HFFc6 (cell line): Measurements from ENCODE around the gene ACOX1. TPM values are rescaled to one million over a fixed set of nuclear protein-coding genes. Genes with fewer than 3 reads are reported as not detected.

Experiments
- DNase-seq: peaks from one replicate; pipeline ENCODE4 v3.0.0-alpha.2; 2018
- H3K27ac Mint-ChIP-seq: 2 replicates; pipeline ENCODE4 v1.8.0; 2020; ENCODE audit warnings: mild to moderate bottlenecking, mixed read lengths
- H3K27me3 Mint-ChIP-seq: 2 replicates; pipeline ENCODE4 v1.8.0; 2021; ENCODE audit warnings: mild to moderate bottlenecking, moderate library complexity, mixed read lengths; ENCODE audit not compliant: insufficient read depth
- H3K36me3 Mint-ChIP-seq: 2 replicates; pipeline ENCODE4 v1.8.0; 2021; ENCODE audit warnings: low read depth, mixed read lengths
- H3K4me1 Mint-ChIP-seq: 2 replicates; pipeline ENCODE4 v1.8.0; 2020; ENCODE audit warnings: low read depth, mixed read lengths
- H3K4me3 Mint-ChIP-seq: 2 replicates; pipeline ENCODE4 v1.8.0; 2020; ENCODE audit warnings: mild to moderate bottlenecking, moderate library complexity, mixed read lengths
- H3K9me3 Mint-ChIP-seq: 2 replicates; pipeline ENCODE4 v1.8.0; 2020; ENCODE audit warnings: mild to moderate bottlenecking, mixed read lengths
- total RNA-seq, 6 experiments: library from RNA; stranded (reverse); fragmentation: NEBNext Ultra II Directional; extraction: Animal tissue kit (Norgen Biotek cat#: 25700); gene quantifications; 2 replicates in 1 of 6; 3 replicates in 5 of 6; pipeline ENCODE4 v1.2.3, GENCODE V29; 2021
- TF ChIP-seq, protein P1 (sequence below): fragments of 200-600 bp; sonication (generic); IDR thresholded peaks from 2 replicates; pipeline ENCODE4 v1.5.0; 2021; ENCODE audit warnings: antibody characterized with exemption, mild to moderate bottlenecking

The ACOX1 gene
- total RNA-seq, 6 experiments from 2014 or later, result 40.4 to 47.2 (median 44.5) TPM

DNA sequence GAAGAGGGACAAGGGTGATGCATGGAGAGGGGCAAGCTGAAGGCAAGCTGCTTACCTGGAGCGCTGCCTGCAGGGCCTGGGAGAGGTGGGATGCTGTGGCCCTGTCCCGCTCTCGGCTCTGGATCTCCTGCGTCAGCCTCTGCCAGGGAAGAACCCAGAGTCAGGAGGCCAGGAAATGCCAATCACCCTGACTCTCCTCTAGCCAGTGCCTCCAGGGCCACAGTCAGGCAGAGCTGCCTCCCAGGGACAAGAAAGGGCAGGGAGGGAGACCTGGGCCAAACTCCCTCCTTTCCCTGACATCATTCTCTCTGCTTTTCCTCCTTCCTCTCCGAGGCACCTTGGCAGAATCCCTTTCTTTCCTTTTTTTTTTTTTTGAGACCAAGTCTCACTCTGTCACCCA lies 33.0 kb upstream of the ACOX1 start:
- peaks cover 21% of the 10 kb centered on the region for H3K27me3 Mint-ChIP-seq
- TF ChIP-seq, protein P1, sequence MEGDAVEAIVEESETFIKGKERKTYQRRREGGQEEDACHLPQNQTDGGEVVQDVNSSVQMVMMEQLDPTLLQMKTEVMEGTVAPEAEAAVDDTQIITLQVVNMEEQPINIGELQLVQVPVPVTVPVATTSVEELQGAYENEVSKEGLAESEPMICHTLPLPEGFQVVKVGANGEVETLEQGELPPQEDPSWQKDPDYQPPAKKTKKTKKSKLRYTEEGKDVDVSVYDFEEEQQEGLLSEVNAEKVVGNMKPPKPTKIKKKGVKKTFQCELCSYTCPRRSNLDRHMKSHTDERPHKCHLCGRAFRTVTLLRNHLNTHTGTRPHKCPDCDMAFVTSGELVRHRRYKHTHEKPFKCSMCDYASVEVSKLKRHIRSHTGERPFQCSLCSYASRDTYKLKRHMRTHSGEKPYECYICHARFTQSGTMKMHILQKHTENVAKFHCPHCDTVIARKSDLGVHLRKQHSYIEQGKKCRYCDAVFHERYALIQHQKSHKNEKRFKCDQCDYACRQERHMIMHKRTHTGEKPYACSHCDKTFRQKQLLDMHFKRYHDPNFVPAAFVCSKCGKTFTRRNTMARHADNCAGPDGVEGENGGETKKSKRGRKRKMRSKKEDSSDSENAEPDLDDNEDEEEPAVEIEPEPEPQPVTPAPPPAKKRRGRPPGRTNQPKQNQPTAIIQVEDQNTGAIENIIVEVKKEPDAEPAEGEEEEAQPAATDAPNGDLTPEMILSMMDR, result no peak
- H3K4me1 Mint-ChIP-seq, result peaks cover 11% of the 10 kb centered on the region
- DNase-seq, result no peak
- H3K9me3 Mint-ChIP-seq, result no peaks in the 10 kb centered on the region; the same call in 1 of the 2 replicates
- no peak overlapping the region for H3K27ac Mint-ChIP-seq
- H3K36me3 Mint-ChIP-seq, result peaks cover 5% of the 10 kb centered on the region
- no peak overlapping the region for H3K4me3 Mint-ChIP-seq

DNA sequence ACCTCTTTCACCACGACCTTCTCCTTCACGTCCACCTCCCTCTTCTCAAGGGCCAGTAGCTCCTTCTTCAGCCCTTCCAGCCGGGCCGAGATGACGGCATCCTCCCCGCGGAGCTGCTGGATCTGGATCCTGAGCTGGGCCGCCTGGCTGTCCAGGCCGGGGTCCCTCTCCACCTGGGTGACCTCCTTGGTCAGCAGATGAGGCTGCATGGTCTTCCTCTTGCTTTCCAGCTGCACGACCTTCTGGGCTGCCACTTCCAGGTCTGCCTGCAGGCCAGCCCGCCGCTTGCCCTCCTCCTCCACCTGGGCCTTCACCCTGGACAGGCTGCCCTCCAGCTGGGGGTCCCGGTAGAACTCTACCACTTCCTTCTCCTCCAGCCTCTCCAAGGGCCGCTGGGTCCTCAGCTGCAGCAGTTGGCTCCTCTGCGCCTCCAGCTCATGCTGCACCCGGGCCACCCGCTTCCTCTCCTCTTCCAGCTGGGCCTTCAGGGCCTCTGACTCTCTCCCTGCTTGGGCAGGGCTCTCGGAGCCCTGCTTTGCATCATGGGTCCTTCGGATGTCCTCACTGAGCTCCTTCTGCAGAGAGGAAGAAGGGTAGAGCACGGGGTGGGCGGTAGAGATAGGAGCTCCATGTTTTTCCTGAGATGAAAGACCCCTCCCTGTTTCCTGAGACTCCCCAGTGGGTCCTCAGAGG lies 31.1 kb upstream of the ACOX1 start:
- H3K4me3 Mint-ChIP-seq, result no peak overlapping the region
- H3K27me3 Mint-ChIP-seq, result peaks cover 11% of the 10 kb centered on the region
- H3K9me3 Mint-ChIP-seq, result no peaks in the 10 kb centered on the region; the same call in 1 of the 2 replicates
- peaks cover 9% of the 10 kb centered on the region for H3K36me3 Mint-ChIP-seq
- H3K27ac Mint-ChIP-seq, result no peak overlapping the region
- DNase-seq, result no peak
- TF ChIP-seq, protein P1, result no peak
- H3K4me1 Mint-ChIP-seq, result peaks cover 19% of the 10 kb centered on the region

DNA sequence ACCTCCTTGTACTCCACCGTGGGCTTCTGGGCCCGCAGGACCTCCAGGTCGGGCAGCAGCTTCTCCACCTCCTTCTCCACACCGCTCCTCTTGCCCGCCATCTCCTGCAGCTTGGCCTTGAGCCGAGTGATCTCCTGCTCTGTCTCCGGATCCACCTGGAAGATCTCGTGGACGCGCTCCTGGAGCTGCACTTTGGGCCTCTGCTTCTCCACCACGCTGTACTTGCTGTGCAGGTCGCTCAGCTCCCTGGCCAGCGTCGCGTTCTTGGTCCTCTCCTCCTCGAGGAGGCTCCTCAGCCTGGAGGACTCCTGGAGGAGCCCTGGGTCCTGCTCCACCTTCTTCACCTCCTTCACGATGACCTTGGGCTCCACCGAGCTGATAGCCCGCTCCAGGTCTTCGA lies 30.5 kb upstream of the ACOX1 start:
- Mint-ChIP-seq H3K36me3 (peaks cover 10% of the 10 kb centered on the region), H3K4me3 (no peak overlapping the region), H3K27ac (no peak overlapping the region), H3K4me1 (peaks cover 20% of the 10 kb centered on the region), H3K27me3 (peaks cover 10% of the 10 kb centered on the region), H3K9me3 (no peaks in the 10 kb centered on the region; the same call in 1 of the 2 replicates)
- TF ChIP-seq, protein P1, result no peak
- no peak for DNase-seq

DNA sequence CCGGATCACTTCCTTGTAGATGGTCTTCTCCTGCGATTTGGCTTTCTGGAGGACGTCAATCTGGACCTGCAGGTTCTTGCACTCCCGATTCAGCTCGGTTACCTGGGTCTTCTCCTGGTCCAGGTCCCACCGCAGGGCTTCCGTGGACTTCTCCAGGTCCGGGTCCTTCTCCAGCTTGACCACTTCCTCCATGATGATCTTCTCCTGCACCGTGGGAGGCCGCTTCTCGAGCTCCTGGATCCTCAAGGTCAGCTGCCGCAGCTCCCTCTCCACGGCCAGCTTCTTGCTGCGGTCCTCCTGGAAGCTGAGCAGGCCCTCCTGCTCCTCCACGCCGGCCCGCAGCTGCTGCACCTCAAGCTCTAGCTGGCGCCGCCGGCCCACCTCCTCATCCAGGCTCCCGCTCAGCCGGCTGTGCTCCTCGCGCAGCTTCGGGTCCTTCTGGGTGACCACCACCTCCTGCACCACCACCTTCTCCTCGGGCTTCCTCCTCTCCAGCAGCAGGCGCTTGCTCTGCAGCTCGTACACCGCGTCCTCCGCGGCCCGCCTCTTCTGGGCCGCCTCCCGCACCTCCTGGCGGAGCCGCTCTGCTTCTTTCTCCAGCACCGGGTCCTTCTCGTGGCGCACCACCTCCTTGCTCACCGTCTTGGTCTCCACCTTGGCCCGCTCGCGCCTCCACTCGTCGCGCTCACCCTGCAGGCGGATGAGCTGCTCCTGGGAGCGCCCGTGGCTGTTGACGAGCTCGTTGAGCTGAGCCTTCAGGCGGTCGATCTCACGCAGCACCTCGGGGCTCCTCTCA lies 29.9 kb upstream of the ACOX1 start:
- H3K9me3 Mint-ChIP-seq, result no peaks in the 10 kb centered on the region; the same call in 1 of the 2 replicates
- no peak for DNase-seq
- no peak overlapping the region for H3K4me3 Mint-ChIP-seq
- H3K4me1 Mint-ChIP-seq, result peaks cover 16% of the 10 kb centered on the region
- no peak overlapping the region for H3K27ac Mint-ChIP-seq
- TF ChIP-seq, protein P1, result no peak
- peaks cover 10% of the 10 kb centered on the region for H3K27me3 Mint-ChIP-seq
- peaks cover 10% of the 10 kb centered on the region for H3K36me3 Mint-ChIP-seq

DNA sequence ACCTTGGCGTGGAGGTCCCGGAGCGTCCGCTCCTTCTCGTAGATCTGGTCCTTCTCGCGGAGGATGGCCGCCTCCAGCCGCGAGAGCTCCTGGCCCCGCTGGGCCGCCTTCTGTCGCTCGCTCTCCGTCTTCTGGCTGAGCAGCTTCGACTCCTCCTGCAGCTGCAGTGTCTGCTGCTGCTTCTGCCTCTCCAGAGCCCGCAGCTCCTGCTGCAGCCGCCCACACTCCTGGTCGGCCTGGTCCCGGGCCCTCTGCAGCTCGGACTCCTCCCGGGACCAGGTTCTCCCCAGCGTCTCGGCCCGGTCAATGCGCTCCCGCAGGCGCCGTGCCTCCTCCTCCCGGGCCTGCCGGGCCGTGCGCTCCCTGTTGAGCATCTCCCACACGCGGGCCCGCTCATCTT lies 29.2 kb upstream of the ACOX1 start:
- H3K4me1 Mint-ChIP-seq, result peaks cover 9% of the 10 kb centered on the region
- no peaks in the 10 kb centered on the region; the same call in 1 of the 2 replicates for H3K9me3 Mint-ChIP-seq
- H3K27ac Mint-ChIP-seq, result no peak overlapping the region
- no peak overlapping the region for H3K4me3 Mint-ChIP-seq
- TF ChIP-seq, protein P1, result no peak
- DNase-seq, result no peak
- H3K36me3 Mint-ChIP-seq, result peaks cover 10% of the 10 kb centered on the region
- H3K27me3 Mint-ChIP-seq, result peaks cover 10% of the 10 kb centered on the region
